ENCODE measurements around the gene ADAM22. TPM values are rescaled to one million over a fixed set of nuclear protein-coding genes. Genes with fewer than 3 reads are reported as not detected.
"Not testable (repeated sequence)": the region's sequence is repeated elsewhere in the genome, so short reads cannot be mapped to it uniquely, and the experiment has no call there.

ADAM22 gene
- total and polyA plus RNA-seq, 10 of the 15 experiments (the other 5 are each of a cell fraction or from before 2014, with no cell fraction given) = 1.4 to 24.5 (median 7.6) TPM

- POLR2A ChIA-PET = interaction anchor here (0.7 to 2.0 kb wide), 2 partner anchors 11 to 155 kb away, joined by 3 to 7 read pairs; partner anchors contain the start of gene ADAM22
- H3K27ac ChIP-seq (ENCODE audit: control insufficient read depth, insufficient read depth); H3K4me1 ChIP-seq (ENCODE audit: control insufficient read depth, insufficient read depth, low read length); ATAC-seq; H3K27me3 ChIP-seq (replicated peaks in 1 of 2; ENCODE audit: control insufficient read depth in 2 of 2, insufficient read depth in 2 of 2, low read length in 1 of 2); H3K9me3 ChIP-seq (replicated peaks; ENCODE audit: control insufficient read depth, insufficient read depth, low read length); in situ Hi-C loops (cut with MboI); DNase-seq (ENCODE audit: low read depth, low spot score); H3K36me3 ChIP-seq (ENCODE audit: control insufficient read depth in 2 of 2, insufficient read depth in 2 of 2, low read length in 1 of 2); FAIRE-seq; H4K20me1 ChIP-seq (ENCODE audit: control insufficient read depth, insufficient read depth); BruUV-seq (replicated peaks); H3K9ac ChIP-seq (ENCODE audit: control insufficient read depth, insufficient read depth, low read length): not testable (repeated sequence)
- TF ChIP-seq MLLT1 (IDR thresholded peaks at IDR 0.05) = peak; percentile 92
- intact Hi-C loops (cut with micrococcal nuclease; ENCODE audit: unreplicated experiment) = loop anchor here (10.0 kb wide), 1 partner anchor 578 kb away; the partner anchor contains the start of gene CROT
- peak overlapping the region; percentile 59; the same call in 1 of the 2 replicates for H3K4me2 ChIP-seq (ENCODE audit: control insufficient read depth, insufficient read depth)
- 94% methylated on average over 8 of the region's 8 CpGs for WGBS (ENCODE audit: insufficient coverage, insufficient replicate concordance, low lambda C conversion rate, missing lambda C conversion rate)
- H2AFZ ChIP-seq (ENCODE audit: control insufficient read depth, low read depth, low read length) = peak overlapping the region; percentile 67
- CTCF ChIA-PET = interaction anchor here (0.6 to 4.7 kb wide), 4 partner anchors 37 to 247 kb away, joined by 3 to 14 read pairs (median 4); no protein-coding TSS in a partner anchor
- H3K79me2 ChIP-seq (ENCODE audit: control insufficient read depth, insufficient read depth, low read length) = peaks cover 24% of the 10 kb centered on the region
- SMC1A ChIA-PET (ENCODE audit: uncharacterized antibody, unreplicated experiment) = interaction anchor here (0.7 to 1.5 kb wide), 6 partner anchors 11 to 330 kb away, joined by 3 to 5 read pairs (median 4); partner anchors contain the start of gene ADAM22
- H3K4me3 ChIP-seq = peak overlapping the region; percentile 30; the same call in 1 of the 2 replicates
- RAD21 ChIA-PET (ENCODE audit: unreplicated experiment) = interaction anchor here (0.7 to 4.8 kb wide), 6 partner anchors 11 to 189 kb away, joined by 3 to 49 read pairs (median 4); partner anchors contain the start of gene ADAM22
These were observed 11.2 kb upstream of the ADAM22 start for GRCh38 chr7:87922759-87923395.

Data from GM12878 (cell line).